T-helper 22 cell (primary cell): ENCODE data around the gene ITGAE.

Experiments used
- DNase-seq: peaks from one replicate; pipeline ENCODE4 v3.0.0-alpha.2; 2020; ENCODE audit warnings: low read depth

Gene ITGAE

DNA sequence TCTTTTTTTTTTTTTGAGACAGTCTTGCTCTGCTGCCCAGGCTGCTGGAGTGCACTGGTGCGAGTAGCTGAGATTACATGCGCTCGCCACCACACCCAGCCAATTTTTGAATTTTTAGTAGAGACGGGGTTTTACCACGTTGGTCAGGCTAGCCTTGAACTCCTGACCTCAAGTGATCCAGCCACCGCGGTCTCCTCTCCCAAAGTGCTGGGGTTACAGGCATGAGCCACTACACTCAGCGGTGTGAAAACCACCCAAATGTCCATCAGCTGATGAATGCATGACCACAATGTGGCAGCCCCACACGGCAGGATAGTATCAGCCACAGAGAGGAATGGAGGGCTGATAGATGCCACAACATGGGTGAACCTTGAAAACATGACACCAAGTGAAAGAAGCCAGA lies 107.2 kb downstream of the ITGAE start:
- DNase-seq: no peak

DNA sequence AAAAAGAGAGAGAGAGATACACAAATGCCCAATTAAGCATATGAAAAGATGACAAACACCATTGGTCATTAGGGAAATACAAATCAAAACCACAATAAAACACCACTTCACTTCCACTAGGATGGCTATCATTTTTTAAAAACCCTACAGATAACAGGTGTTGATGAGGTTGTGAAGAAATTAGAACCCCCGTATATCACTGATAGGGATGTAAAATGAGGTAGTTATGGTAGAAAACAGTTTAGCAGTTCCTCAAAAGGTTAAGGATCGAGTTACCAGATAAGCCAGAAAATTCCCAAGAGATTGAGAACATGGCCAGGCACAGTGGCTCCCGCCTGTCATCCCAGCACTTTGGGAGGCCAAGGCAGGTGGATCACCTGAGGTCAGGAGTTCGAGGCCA lies 107.8 kb downstream of the ITGAE start:
- no peak for DNase-seq

GRCh38 chr17:3692346-3692745 lies 108.6 kb downstream of the ITGAE start:
- DNase-seq: no peak

GRCh38 chr17:3691617-3692067 lies 109.3 kb downstream of the ITGAE start:
- no peak for DNase-seq

DNA sequence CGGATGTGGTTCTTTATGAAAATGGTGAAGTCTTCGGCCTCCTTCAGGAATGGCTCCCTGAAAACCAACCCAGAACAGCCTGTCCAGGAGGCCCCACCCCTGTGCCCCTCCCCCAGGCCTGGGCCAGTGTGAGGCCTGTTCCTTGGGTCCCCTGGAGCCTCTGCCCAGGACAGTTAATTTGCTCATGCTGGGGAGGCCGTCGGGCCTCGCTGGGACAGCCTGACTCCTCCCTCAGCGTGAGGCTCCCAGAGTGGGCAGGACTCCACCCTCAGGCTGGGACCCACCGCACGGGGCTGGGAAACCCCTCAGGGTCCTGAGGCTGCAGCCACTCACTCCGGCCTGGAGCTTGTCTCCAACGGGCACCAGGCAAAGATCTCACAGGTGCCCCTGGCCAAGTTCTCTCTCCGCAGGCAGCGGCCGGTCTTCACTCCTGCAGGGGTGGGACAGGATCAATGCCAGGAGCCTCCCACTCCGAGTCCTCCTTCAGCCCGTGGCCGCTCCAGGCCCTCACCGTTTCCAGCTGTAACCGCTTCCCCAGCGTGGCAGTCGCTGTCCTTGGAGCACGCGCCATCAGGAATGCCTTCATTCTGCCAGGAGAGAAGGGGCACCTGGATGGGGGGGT lies 110.8 kb downstream of the ITGAE start:
- no peak for DNase-seq

GRCh38 chr17:3689262-3690093 lies 111.5 kb downstream of the ITGAE start:
- DNase-seq: no peak

- DNase-seq: no peak
Observed at GRCh38 chr17:3688852-3689261, 112.1 kb downstream of the ITGAE start.

DNA sequence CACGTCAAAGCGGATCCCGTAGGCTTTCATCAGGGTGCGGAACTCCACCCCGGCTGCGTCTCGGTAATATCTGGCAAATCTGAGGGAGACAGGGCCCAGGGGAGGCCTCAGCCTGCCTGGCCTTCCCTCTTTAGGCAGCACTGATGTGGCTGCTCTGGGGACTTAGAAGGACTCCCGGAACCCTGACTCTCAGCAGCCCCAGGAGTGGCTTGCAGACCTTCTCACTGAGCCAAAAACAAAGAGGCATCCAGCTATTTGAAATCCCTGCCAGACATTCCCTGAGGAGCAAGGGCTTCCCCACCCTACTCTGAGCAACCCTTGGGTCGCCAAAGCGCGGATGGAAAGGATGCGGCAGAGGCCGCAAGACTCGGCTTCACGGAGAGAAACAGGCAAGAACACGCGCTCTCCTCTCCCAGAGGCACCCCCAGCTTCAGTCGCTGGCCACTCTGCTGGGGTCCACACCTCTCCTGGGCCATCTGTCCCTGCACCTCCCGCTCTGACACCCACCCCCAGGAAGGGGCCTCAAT lies 112.9 kb downstream of the ITGAE start:
- no peak for DNase-seq

DNA sequence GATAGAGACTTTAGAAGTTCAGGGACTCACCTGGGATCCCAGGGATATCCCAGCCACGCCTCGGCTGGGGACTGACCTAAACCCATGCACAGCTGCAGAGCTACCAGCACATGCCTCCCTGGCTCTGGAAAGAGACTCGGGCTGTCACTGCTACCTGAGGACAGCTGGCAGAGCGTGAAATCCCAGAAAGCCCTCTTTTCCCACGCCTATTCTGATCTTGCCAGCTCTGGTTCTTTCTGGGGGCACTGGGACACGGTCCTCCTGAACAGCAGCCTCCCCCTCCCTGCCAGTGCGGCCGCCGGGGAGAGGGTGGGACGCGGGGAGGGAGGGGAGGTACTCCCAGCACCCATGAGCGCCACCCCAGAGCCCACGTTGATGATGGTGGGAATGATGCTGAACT lies 115.8 kb downstream of the ITGAE start:
- DNase-seq: no peak

- peak; percentile 16 for DNase-seq
Observed at GRCh38 chr17:3683054-3683511, 117.9 kb downstream of the ITGAE start.

DNA sequence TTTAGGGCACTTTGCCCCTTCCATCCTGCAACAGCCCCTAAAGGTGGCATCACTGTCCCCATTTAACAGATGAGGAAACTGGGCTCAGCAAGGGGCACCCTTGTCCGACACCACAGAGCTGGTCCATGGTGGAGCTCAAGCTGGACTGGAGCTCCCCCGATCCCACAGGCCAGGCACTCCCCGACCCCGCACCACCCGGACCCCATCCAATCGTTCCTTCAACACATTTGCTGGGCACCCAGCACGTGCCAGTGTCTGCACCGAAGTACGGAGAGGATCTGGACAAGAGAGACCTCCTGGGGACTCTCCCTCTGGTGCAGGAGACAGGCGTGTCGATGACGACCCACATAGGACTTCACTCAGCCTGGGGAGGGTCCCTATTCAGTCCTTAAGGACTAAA lies 119.0 kb downstream of the ITGAE start:
- DNase-seq: no peak

DNA sequence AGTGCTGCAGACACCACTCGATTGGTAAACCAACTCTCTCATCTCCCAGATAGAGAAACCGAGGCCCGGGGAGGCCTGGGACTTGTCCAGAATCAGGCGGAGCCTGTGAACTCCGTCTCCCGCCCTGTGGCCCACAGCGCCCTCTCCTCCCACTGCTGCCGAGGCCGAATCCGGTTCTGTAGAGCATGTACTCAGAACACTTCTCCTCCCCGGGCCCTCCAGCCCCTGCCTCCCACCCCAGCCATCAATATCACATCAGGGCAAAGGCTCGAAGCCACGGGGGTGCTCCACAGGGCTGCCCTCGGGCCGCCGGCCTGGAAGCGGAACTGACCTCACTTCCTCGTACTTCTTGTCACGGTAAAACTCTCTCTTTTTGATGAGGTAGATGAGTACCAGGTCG lies 119.4 kb downstream of the ITGAE start:
- DNase-seq: no peak

DNA sequence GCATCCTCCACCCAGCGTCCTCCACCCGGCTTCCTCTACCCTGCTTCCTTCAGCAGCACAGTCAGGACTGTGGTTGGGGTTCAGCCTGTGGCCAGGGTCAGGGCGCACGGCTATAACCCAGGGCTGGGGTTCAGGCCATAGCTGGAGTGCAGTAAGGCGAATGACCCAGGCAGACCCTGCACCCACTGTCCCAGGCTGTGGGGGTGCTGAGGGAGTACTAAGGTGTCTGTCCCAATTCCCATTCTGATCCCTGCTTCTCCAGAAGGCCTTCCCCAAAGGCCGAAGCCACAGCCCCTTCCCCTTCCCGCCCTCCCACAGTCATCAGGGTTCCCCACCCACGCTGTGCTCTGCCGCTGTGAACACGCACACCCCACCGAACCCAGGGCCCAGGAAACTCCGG lies 119.9 kb downstream of the ITGAE start:
- DNase-seq: no peak

DNA sequence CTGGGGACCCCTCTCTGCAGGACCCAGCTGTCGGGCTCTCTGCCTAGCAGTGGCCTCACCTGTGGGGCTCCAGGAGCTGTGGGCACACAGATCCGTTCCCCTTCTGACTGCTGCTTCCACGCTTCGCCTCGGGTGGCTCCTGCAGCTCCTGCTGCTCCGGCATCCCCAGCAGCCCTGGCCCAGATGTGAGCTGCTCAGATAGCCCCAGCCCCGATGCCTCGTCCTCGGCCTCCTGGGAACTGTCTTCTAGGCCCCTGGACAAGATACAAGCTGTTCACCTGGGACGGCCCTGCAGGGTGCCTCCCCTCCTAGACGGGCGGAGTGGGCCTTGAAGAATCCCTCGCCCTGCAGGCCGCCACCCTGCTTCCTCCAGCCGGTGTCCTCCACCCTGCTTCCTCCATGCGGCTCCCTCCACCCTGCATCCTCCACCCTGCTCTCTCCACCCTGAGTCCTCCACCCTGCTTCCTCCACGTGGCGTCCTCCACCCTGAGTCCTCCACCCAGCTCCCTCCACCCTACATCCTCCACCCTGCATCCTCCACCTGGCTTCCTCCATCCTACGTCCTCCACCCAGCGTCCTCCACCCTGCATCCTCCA lies 121.4 kb downstream of the ITGAE start:
- DNase-seq: no peak

GRCh38 chr17:3678821-3679530 lies 122.0 kb downstream of the ITGAE start:
- DNase-seq: no peak

- no peak for DNase-seq
Observed at GRCh38 chr17:3678095-3678820, 122.7 kb downstream of the ITGAE start.

- DNase-seq: no peak
Observed at GRCh38 chr17:3675886-3676285, 125.1 kb downstream of the ITGAE start.

DNA sequence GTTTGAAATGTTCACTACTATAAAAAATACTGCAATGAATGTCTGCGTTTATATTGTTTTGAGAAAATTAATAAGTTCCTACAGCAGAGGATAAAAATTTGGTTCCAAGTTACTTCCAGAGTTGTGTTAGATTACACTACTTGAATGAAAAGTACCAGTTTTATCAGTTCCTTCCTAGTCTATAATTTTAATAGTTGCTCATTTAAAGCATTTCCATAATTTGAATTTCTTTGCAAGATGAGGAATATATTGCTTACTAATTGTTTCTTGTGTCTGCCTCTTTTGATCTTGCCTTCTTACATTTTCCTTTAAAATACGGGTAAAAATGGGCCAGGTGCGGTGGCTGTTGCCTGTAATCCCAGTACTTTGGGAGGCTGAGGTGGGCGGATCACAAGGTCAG lies 128.4 kb downstream of the ITGAE start:
- DNase-seq: no peak

DNA sequence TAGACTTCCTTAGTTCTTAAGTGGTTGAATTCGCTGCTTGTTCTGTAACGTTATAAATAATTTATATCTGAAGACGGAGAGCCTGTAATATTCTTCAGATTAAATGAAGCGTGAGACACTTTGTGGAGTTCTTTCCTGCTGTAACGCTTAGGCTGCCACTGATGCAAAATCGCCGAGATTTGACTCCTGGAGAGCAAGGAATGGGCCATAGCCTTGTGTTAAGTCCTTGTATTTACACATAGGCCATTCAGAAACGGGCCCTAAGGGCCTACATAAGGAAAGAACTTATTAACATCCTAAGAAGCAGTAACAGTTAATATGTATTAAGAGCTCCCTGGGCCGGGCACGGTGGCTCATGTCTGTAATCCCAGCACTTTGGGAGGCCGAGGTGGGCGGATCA lies 131.4 kb downstream of the ITGAE start:
- no peak for DNase-seq

DNA sequence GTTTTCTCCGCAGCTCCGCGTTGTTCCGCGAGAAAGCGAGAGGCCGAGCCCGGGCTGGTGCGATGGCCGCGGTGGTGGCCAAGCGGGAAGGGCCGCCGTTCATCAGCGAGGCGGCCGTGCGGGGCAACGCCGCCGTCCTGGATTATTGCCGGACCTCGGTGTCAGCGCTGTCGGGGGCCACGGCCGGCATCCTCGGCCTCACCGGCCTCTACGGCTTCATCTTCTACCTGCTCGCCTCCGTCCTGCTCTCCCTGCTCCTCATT lies 132.0 kb downstream of the ITGAE start:
- no peak for DNase-seq

DNA sequence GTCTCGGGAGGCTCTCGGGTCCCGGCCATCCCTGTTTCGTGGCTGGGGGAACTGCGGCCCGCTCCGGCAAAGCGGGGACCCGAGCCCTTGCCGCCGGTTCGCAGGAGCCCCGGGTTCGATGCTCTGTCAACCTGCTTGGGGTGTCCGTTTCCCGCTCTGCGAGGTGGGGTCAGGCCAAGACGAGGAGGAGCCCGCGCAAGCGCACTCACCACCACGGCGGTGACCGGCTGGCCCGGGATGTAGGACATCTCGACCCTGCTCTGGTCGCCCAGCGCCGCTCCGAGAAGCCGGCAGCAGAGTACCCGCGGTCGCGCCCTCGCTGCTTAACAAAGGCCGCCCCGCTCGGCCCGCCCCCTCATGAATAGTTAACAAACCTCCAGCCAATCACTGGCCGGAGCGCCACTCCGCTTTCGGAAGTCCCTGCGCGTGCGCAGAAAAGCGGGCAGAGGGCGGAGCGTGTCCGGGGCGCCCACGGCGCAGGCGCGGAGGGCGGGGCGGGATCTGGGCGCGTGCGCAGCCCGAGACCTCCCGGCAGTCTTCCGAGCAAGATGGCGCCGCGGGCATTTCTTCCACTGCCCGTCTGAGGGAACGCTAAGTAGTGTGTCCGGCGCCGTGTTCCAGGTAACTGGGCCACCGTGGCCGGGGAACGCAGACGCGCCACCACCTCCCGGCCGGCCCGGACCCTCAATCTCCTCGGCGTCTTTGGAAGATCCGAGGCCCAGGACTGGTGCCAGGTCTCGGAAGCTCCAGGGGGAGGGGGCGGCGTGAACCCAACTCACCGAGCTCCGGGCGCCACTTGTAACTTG lies 132.5 kb downstream of the ITGAE start, which contains the start of the genes EMC6 and TAX1BP3:
Gene EMC6 (plus strand): TSS at position 534 of the 806 bp plus-strand sequence. CDS start 335 bp downstream, outside the sequence.
Gene TAX1BP3 (minus strand): TSS at position 300 of the 806 bp plus-strand sequence. CDS start 52 bp downstream, at position 248.
- DNase-seq: peak; percentile 95
